Lung (tissue), 12 donors: Measurements from ENCODE around the gene SCARB1. TPM values are rescaled to one million over a fixed set of nuclear protein-coding genes. Genes with fewer than 3 reads are reported as not detected.

Experiments used
- ATAC-seq: fragments of 200-7000 bp; cut with Tn5 transposase; one replicate; pipeline ENCODE4 v1.9.1; 2020; ENCODE audit warnings: moderate number of reproducible peaks; ENCODE audit not compliant: insufficient read depth, low FRiP score
- DNase-seq, 3 donors: peaks; one replicate each; pipeline ENCODE4 v3.0.0-alpha.2; 2013 to 2017
- H3K27ac ChIP-seq, 2 donors: one replicate each; pipeline ENCODE4 v1.5.1; 2013; ENCODE audit warnings: mild to moderate bottlenecking in 2 of 2, moderate library complexity in 2 of 2, control low read depth in 1 of 2, inconsistent platforms in 1 of 2, low read depth in 1 of 2, low read length in 1 of 2
- H3K27me3 ChIP-seq, 3 donors: one replicate each; pipeline ENCODE4 v1.5.1; 2013; ENCODE audit warnings: low read length in 2 of 3; ENCODE audit not compliant: control insufficient read depth in 3 of 3, insufficient read depth in 3 of 3
- H3K36me3 ChIP-seq, 4 donors: one replicate each; pipeline ENCODE4 v1.5.1; 2013; ENCODE audit warnings: low read length in 4 of 4, mild to moderate bottlenecking in 1 of 4, moderate library complexity in 1 of 4; ENCODE audit not compliant: control insufficient read depth in 4 of 4, insufficient read depth in 4 of 4
- H3K4me1 ChIP-seq, 5 donors: one replicate each; pipeline ENCODE4 v1.5.1; 2013; ENCODE audit warnings: low read length in 5 of 5, mild to moderate bottlenecking in 2 of 5, moderate library complexity in 1 of 5; ENCODE audit not compliant: control insufficient read depth in 5 of 5, insufficient read depth in 5 of 5
- H3K4me3 ChIP-seq: one replicate; pipeline ENCODE4 v1.5.1; 2013; ENCODE audit warnings: mild to moderate bottlenecking, control low read depth, moderate library complexity
- H3K9ac ChIP-seq, 2 donors: one replicate each; pipeline ENCODE4 v1.5.1; 2013; ENCODE audit warnings: low read length in 2 of 2, control low read depth in 1 of 2; ENCODE audit not compliant: insufficient read depth in 1 of 2
- H3K9me3 ChIP-seq, 4 donors: one replicate each; pipeline ENCODE4 v1.5.1; 2013; ENCODE audit warnings: low read length in 3 of 4, mild to moderate bottlenecking in 1 of 4, moderate library complexity in 1 of 4; ENCODE audit not compliant: control insufficient read depth in 4 of 4, insufficient read depth in 3 of 4
- CTCF ChIP-seq: IDR thresholded peaks from 2 replicates; pipeline ENCODE4 v1.5.1; 2012; ENCODE audit warnings: mild to moderate bottlenecking; ENCODE audit errors: control extremely low read depth, extremely low read depth
- WGBS, 2 donors: extraction: QIAGEN DNeasy Blood & Tissue Kit; methylation state at CpG; one replicate each; pipeline ENCODE4 v1.1.7; 2013; 5-methylcytosine and 5-hydroxymethylcytosine counted together
- polyA plus RNA-seq, 2 donors: library from polyadenylated mRNA; stranded (reverse); fragments of 200-250 nt; gene quantifications; one replicate each; pipeline ENCODE4 v1.2.1, GENCODE V29; 2013
- total RNA-seq, 2 donors: library from RNA; depleted of rRNA in 1 of 2; stranded (reverse); fragments of >200 nt in 1 of 2; gene quantifications; one replicate each; pipeline ENCODE4 v1.2.1, GENCODE V29; 2014 to 2021
- donor health status: control.
- donor health status: control.
- donor health status: Bipolar disorder and iron deficiency.
- donor health status: healthy.
- donor health status: DM: yes; HTN: yes; CAD: no.

Gene SCARB1
- total and polyA plus RNA-seq, 4 donors, result 11.9 to 31.3 (median 28.8) TPM

- DNase-seq (no peak), ATAC-seq (no peak)
- Histone ChIP-seq H3K4me3 (no peak overlapping the region), H3K36me3 (no peaks in the 10 kb centered on the region), H3K27me3 (no peaks in the 10 kb centered on the region), H3K9ac (no peak overlapping the region), H3K9me3 (no peaks in the 10 kb centered on the region), H3K27ac (no peak overlapping the region), H3K4me1 (peaks cover 0 to 21% (median 3%) of the 10 kb centered on the region in 5 donors)
- no peak for TF ChIP-seq CTCF
- WGBS, 2 donors, result 89 to 94% methylated on average over 5 of the region's 5 CpGs
These were observed 92.9 kb downstream of the SCARB1 start for GRCh38 chr12:124770728-124771127.

- Histone ChIP-seq H3K27ac (no peak overlapping the region), H3K9me3 (no peaks in the 10 kb centered on the region), H3K36me3 (no peaks in the 10 kb centered on the region), H3K9ac (no peak overlapping the region), H3K4me3 (no peak overlapping the region), H3K27me3 (no peaks in the 10 kb centered on the region), H3K4me1 (peaks cover 0 to 28% (median 5%) of the 10 kb centered on the region in 5 donors)
- DNase-seq (no peak), ATAC-seq (no peak)
- no peak for TF ChIP-seq CTCF
- 90 to 93% methylated on average over 14 of the region's 14 CpGs for WGBS, 2 donors
These were observed 93.7 kb downstream of the SCARB1 start for GRCh38 chr12:124769881-124770512.

GRCh38 chr12:124769163-124769530, 94.5 kb downstream of the SCARB1 start:
- TF ChIP-seq CTCF, result no peak
- peaks cover 0 to 7% (median 3%) of the 10 kb centered on the region in 4 donors for H3K9me3 ChIP-seq
- no peaks in the 10 kb centered on the region for H3K27me3 ChIP-seq
- DNase-seq (no peak), ATAC-seq (no peak)
- no peak overlapping the region for H3K4me3 ChIP-seq
- H3K36me3 ChIP-seq, result no peaks in the 10 kb centered on the region
- H3K4me1 ChIP-seq, result peaks cover 0 to 31% (median 5%) of the 10 kb centered on the region in 5 donors
- no peak overlapping the region for H3K27ac ChIP-seq
- 46 to 57% methylated on average over 3 of the region's 3 CpGs for WGBS, 2 donors
- peak overlapping the region in 1 of 2 donors; percentile 9 for H3K9ac ChIP-seq
